Liver (tissue), 9 donors: ENCODE data around the gene NUP93. TPM values are rescaled to one million over a fixed set of nuclear protein-coding genes. Genes with fewer than 3 reads are reported as not detected.

Experiments
- DNase-seq: peaks from one replicate; pipeline ENCODE4 v3.0.0-alpha.2; 2017; ENCODE audit warnings: low spot score
- H3K27ac ChIP-seq, 2 donors: one replicate each; pipeline ENCODE4 v1.7.0; 2013; ENCODE audit warnings: inconsistent platforms in 2 of 2, low read length in 2 of 2, control low read depth in 1 of 2, low read depth in 1 of 2, mild to moderate bottlenecking in 1 of 2
- H3K27me3 ChIP-seq, 4 donors: one replicate each; pipeline versions ENCODE4 v1.6.1 to v1.7.0; 2013; ENCODE audit warnings: low read length in 3 of 4, inconsistent platforms in 1 of 4, mild to moderate bottlenecking in 1 of 4, moderate library complexity in 1 of 4; ENCODE audit not compliant: control insufficient read depth in 4 of 4, insufficient read depth in 4 of 4
- H3K36me3 ChIP-seq, 4 donors: one replicate each; pipeline versions ENCODE4 v1.6.1 to v1.7.0; 2013; ENCODE audit warnings: low read length in 3 of 4, mild to moderate bottlenecking in 3 of 4, low read depth in 1 of 4, moderate library complexity in 1 of 4; ENCODE audit not compliant: control insufficient read depth in 4 of 4, insufficient read depth in 3 of 4
- H3K4me1 ChIP-seq, 4 donors: one replicate each; pipeline versions ENCODE4 v1.6.1 to v1.7.0; 2013; ENCODE audit warnings: low read length in 3 of 4, mild to moderate bottlenecking in 3 of 4, moderate library complexity in 1 of 4; ENCODE audit not compliant: control insufficient read depth in 4 of 4, insufficient read depth in 4 of 4
- H3K4me3 ChIP-seq, 3 donors: one replicate each; pipeline versions ENCODE4 v1.6.1 to v1.7.0; 2013; ENCODE audit warnings: low read length in 3 of 3, control low read depth in 1 of 3, low read depth in 1 of 3, mild to moderate bottlenecking in 1 of 3
- H3K9ac ChIP-seq, 2 donors: one replicate each; pipeline ENCODE4 v1.7.0; 2013; ENCODE audit warnings: low read length in 2 of 2, mild to moderate bottlenecking in 2 of 2, moderate library complexity in 2 of 2, control low read depth in 1 of 2, low read depth in 1 of 2
- H3K9me3 ChIP-seq, 4 donors: one replicate each; pipeline versions ENCODE4 v1.6.1 to v1.7.0; 2013; ENCODE audit warnings: low read length in 3 of 4; ENCODE audit not compliant: control insufficient read depth in 4 of 4
- EGR1 ChIP-seq, 2 donors: IDR thresholded peaks; 2 replicates each; pipeline ENCODE4 v1.6.1; 2016 to 2018; ENCODE audit warnings: antibody characterized with exemption in 2 of 2, low read depth in 2 of 2
- FOXA1 ChIP-seq: IDR thresholded peaks from 2 replicates; pipeline ENCODE4 v1.6.1; 2016; ENCODE audit warnings: antibody characterized with exemption
- FOXA2 ChIP-seq: IDR thresholded peaks from 2 replicates; pipeline ENCODE4 v1.6.1; 2016; ENCODE audit warnings: antibody characterized with exemption
- GABPA ChIP-seq, 2 donors: IDR thresholded peaks in 1 of 2; conservative IDR thresholded peaks in 1 of 2; 2 replicates each; pipeline ENCODE4 v1.6.1; 2016; ENCODE audit warnings: antibody characterized with exemption in 2 of 2, mild to moderate bottlenecking in 1 of 2, moderate library complexity in 1 of 2
- JUND ChIP-seq, 2 donors: IDR thresholded peaks; 2 replicates each; pipeline ENCODE4 v1.6.1; 2016; ENCODE audit warnings: antibody characterized with exemption in 2 of 2
- NR2F2 ChIP-seq: IDR thresholded peaks from 2 replicates; pipeline ENCODE4 v1.6.1; 2016; ENCODE audit warnings: antibody characterized with exemption
- SP1 ChIP-seq: IDR thresholded peaks from 2 replicates; pipeline ENCODE4 v1.6.1; 2018; ENCODE audit warnings: antibody characterized with exemption, mild to moderate bottlenecking
- WGBS: extraction: QIAGEN DNeasy Blood & Tissue Kit; methylation state at CpG from one replicate; pipeline ENCODE4 v1.1.7; 2013; 5-methylcytosine and 5-hydroxymethylcytosine counted together
- polyA plus RNA-seq, 2 donors: library from polyadenylated mRNA; stranded (reverse) in 1 of 2; unstranded in 1 of 2; fragments of 200-250 nt in 1 of 2; fragments of >200 nt in 1 of 2; fragmentation: Nextera tagmentation in 1 of 2; extraction: Ambion mirVana in 1 of 2; gene quantifications; one replicate each; pipeline versions ENCODE4 v1.2.1 to v1.2.3, GENCODE V29; 2013 to 2015
- total RNA-seq, 2 donors: library from RNA; depleted of rRNA; stranded (reverse); fragments of >200 nt; gene quantifications; one replicate each; pipeline ENCODE4 v1.2.3, GENCODE V29; 2014
- TF ChIP-seq, protein P1 (sequence below): IDR thresholded peaks from 2 replicates; pipeline ENCODE4 v1.6.1; 2016; ENCODE audit warnings: antibody characterized with exemption, mild to moderate bottlenecking
- TF ChIP-seq, protein P2 (sequence below): IDR thresholded peaks from 2 replicates; pipeline ENCODE4 v1.6.1; 2016; ENCODE audit warnings: antibody characterized with exemption
- TF ChIP-seq, protein P3 (sequence below): IDR thresholded peaks from 2 replicates; pipeline ENCODE4 v1.6.1; 2016; ENCODE audit warnings: antibody characterized with exemption
- donor health status: healthy.
- donor health status: healthy.
- donor health status: healthy.
- donor health status: healthy.
- donor health status: healthy.

The NUP93 gene
- total and polyA plus RNA-seq, 4 donors = 8.2 to 31.8 (median 9.8) TPM

DNA sequence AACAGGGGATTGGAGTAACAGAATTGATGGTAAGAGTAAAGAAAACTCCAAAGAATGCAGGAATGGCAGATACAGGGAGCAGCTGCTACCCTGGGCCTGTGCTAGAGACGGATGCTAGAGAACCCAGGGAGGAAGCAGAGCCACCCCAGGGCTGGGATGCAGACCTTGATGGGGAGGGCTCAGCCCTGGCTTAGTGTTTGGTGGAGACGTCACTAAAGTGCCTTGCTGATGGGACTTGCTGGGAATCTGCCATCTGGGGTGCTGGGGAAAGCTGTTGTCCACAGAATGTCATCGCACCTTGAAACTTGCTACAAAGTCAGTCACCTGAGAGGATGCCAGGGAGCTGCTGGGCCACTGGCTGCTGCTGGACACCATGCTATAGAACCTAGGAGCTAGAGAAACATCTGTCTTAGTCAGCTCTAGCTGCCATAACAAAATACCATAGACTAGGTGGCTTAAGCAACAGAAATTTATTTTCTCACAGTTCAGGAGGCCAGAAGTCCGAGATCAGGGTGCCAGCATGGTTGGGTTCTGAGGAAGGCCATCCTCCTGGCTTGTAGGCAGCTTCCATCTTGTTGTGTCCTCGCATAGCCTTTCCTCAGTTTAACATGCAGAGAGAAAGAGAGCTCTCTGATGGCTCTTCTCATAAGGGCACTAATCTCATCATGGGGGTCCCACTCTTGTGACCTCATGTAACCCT lies 32.3 kb upstream of the NUP93 start:
- Histone ChIP-seq H3K4me1 (peaks cover 0 to 6% (median 0%) of the 10 kb centered on the region in 4 donors), H3K9me3 (no peaks in the 10 kb centered on the region)
- WGBS = 95% methylated on average over 5 of the region's 5 CpGs

DNA sequence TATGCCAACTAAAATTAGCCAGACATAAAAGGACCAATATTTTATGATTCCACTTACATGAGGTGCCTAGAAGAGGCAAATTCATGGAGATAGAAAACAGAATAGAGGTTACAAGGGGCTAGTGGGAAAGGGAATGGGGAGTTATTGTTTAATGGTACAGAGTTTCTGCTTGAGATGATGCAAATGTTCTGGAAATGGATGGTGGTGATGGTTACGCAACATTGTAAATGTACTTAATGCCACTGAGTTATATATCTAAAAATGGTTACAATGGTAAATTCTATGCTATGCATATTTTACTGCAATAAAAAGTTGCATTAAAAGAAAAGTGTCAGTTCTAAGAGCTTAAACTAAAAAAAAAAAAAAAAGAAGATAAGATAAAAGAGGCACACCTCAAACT lies 29.7 kb upstream of the NUP93 start:
- H3K4me3 ChIP-seq = no peak overlapping the region
- no peak overlapping the region for H3K9ac ChIP-seq
- WGBS = 95% methylated on average over 1 of the region's 1 CpG
- H3K27me3 ChIP-seq = no peaks in the 10 kb centered on the region
- H3K27ac ChIP-seq = no peak overlapping the region
- no peaks in the 10 kb centered on the region for H3K9me3 ChIP-seq
- H3K4me1 ChIP-seq = peaks cover 0 to 6% (median 0%) of the 10 kb centered on the region in 4 donors
- DNase-seq = no peak
- H3K36me3 ChIP-seq = no peaks in the 10 kb centered on the region
- TF ChIP-seq NR2F2 (no peak), GABPA (IDR thresholded peaks at IDR 0.05 in 1 of 2, conservative IDR thresholded peaks at IDR 0.05 in 1 of 2) (no peak), FOXA2 (no peak), SP1 (no peak), EGR1 (IDR thresholded peaks at IDR 0.05; ENCODE audit: low read depth in 2 of 2) (no peak), FOXA1 (no peak), JUND (IDR thresholded peaks at IDR 0.05) (no peak)
- TF ChIP-seq, protein P1, sequence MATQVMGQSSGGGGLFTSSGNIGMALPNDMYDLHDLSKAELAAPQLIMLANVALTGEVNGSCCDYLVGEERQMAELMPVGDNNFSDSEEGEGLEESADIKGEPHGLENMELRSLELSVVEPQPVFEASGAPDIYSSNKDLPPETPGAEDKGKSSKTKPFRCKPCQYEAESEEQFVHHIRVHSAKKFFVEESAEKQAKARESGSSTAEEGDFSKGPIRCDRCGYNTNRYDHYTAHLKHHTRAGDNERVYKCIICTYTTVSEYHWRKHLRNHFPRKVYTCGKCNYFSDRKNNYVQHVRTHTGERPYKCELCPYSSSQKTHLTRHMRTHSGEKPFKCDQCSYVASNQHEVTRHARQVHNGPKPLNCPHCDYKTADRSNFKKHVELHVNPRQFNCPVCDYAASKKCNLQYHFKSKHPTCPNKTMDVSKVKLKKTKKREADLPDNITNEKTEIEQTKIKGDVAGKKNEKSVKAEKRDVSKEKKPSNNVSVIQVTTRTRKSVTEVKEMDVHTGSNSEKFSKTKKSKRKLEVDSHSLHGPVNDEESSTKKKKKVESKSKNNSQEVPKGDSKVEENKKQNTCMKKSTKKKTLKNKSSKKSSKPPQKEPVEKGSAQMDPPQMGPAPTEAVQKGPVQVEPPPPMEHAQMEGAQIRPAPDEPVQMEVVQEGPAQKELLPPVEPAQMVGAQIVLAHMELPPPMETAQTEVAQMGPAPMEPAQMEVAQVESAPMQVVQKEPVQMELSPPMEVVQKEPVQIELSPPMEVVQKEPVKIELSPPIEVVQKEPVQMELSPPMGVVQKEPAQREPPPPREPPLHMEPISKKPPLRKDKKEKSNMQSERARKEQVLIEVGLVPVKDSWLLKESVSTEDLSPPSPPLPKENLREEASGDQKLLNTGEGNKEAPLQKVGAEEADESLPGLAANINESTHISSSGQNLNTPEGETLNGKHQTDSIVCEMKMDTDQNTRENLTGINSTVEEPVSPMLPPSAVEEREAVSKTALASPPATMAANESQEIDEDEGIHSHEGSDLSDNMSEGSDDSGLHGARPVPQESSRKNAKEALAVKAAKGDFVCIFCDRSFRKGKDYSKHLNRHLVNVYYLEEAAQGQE = no peak
- TF ChIP-seq, protein P2, sequence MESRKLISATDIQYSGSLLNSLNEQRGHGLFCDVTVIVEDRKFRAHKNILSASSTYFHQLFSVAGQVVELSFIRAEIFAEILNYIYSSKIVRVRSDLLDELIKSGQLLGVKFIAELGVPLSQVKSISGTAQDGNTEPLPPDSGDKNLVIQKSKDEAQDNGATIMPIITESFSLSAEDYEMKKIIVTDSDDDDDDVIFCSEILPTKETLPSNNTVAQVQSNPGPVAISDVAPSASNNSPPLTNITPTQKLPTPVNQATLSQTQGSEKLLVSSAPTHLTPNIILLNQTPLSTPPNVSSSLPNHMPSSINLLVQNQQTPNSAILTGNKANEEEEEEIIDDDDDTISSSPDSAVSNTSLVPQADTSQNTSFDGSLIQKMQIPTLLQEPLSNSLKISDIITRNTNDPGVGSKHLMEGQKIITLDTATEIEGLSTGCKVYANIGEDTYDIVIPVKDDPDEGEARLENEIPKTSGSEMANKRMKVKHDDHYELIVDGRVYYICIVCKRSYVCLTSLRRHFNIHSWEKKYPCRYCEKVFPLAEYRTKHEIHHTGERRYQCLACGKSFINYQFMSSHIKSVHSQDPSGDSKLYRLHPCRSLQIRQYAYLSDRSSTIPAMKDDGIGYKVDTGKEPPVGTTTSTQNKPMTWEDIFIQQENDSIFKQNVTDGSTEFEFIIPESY = no peak
- TF ChIP-seq, protein P3, sequence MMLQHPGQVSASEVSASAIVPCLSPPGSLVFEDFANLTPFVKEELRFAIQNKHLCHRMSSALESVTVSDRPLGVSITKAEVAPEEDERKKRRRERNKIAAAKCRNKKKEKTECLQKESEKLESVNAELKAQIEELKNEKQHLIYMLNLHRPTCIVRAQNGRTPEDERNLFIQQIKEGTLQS = no peak

More for the DNA sequence above, 32.3 kb upstream of the NUP93 start:
- H3K9ac ChIP-seq = no peak overlapping the region
- TF ChIP-seq, protein P2 = no peak
- no peaks in the 10 kb centered on the region for H3K36me3 ChIP-seq
- H3K27ac ChIP-seq = no peak overlapping the region
- no peak overlapping the region for H3K4me3 ChIP-seq
- H3K27me3 ChIP-seq = no peaks in the 10 kb centered on the region
- DNase-seq = no peak
